OCI-M1 (cell line): ENCODE data around the gene PRMT1.

Experiments
- DNase-seq: peaks from one replicate; lab custom pipeline; 2025; lab: John Stamatoyannopoulos, UW

The PRMT1 gene

DNA sequence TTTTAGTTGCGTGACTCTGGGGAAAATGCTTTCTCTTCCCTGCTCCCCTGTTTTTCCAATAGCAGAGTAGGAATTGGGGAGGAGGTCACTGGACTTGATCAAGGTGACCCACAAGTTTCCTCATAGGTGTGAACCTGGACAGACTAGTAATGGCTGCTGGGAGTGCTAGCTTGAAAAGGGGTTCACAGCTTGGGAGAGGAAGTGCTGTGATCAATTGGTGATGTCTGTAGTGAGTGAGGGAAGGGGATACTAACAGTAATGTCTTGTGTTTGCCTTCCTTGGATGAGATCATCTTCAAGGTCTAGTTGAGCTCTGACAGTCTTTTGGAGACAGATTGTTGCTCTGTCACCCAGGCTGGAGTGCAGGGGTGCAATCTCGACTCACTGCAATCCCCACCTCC, 9.6 kb upstream of the PRMT1 start:
- no peak for DNase-seq

DNA sequence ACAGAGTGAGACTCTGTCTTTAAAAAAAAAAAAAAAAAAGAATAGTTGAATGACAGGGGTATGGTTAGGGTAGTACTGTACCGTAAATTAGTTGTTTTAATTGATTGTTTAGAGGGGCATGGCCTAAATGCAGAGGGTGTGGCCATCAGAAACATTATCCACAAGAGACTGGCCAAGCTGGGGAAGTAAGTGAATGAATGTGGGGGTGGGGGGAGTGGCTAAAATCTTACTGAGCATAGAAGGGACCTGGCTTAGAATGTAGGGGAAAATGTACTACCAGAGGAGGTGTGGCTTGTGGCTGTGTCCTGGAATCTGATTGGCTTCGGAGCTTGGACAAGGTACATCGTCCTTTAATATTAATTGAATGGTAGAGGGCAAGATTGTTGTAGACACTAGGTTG, 7.6 kb upstream of the PRMT1 start:
- DNase-seq = no peak

DNA sequence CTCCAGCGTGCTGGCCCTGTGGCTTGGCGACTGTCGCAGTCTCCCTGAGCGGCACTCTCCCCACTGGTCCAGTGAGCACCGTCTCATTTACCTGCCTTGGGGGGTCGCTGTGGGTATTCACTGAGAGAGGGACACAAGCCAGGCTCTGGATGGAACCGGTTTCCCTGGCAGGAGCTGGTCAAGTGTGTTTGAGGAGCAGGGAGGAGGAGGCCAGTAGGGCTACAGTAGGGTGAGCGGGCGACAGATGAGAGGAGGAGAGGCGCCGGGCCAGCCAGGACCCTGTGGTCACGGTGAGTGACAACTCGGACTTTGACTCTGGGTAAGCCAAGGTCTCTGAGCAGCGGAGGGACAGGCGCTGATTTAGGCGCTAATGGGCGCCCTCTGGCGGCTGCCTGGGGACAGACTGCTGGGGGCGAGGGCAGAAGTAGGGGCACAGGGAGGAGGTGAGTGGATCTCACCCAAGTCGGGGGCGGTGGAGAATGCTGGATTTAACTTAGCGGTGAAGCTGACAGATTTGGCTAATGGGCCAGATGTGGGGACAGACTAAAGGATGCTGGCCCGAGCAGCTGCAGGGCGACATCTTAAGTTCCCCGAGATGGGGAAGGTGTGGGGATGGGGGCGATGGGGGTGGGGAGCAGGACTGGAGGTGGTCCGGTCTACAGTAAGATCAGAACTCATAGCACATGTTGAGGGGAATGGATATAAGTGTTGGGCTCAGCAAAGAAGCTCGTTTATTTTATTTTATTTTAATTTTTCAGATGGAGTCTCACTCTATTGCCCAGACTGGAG, 4.7 kb upstream of the PRMT1 start:
- peak; percentile 90 for DNase-seq

- DNase-seq = peak; percentile 97
These were observed 811 bp upstream of the PRMT1 start for GRCh38 chr19:49676136-49676783.

DNA sequence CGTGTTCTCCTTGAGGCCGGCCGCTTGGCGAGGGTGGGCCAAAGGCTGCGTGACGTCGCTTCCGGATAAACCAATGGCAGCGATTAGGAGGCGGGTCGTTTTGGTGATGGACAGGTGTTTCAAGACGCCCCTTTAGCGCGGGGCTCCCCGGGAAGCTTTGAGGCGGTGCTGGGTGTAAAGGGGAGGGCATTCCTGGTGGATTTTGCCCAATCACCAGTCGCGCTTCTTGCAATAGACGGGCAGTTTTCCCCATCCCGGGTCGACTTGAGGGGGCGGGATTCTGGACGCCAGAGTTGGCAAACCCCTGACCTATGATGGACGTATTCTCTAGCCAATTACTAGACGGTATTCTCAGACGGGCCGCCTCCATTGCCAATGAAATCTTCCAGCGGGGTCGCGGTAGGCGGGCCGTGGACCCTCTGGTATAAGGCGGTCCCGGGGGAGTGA, 264 bp upstream of the PRMT1 start:
- peak; percentile 100 for DNase-seq

DNA sequence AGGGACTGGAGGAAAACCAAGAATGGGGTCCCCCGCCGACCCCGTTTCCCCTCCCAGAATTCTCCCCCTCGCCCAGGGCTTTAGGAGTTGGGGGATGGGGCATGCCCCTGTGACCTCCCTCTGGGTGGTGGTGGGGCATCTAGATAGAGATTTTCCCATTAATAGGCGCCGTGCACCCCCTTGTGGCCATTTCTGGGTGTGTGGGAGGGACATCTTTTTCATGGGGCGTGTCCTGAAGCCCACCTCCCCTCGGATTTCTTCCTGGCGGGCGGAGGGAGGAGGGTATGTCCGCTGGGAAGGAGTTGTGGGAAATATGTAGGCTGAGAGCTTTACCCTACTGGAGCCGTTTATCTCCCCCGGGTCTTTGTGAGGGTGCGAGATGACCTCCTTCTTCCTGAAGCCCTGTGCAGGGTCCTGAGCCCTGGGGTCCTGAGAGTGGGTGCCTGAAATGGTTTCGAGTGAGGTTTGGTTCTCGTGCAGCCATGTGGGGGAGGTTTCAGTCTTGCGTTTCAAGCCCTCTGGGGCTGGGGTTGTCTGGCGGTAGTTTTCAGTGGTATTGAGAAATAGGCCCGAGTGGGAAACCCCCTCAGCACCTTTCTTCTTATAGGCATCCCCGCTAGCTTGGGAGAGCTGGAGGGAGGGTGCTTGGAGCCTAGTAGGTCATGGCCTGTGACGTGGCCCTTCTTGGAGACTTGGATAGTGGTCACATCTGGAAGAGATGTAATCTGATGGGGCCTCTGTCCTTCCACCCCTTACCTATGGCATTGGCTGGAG, 1.0 kb downstream of the PRMT1 start:
- DNase-seq = peak; percentile 92

DNA sequence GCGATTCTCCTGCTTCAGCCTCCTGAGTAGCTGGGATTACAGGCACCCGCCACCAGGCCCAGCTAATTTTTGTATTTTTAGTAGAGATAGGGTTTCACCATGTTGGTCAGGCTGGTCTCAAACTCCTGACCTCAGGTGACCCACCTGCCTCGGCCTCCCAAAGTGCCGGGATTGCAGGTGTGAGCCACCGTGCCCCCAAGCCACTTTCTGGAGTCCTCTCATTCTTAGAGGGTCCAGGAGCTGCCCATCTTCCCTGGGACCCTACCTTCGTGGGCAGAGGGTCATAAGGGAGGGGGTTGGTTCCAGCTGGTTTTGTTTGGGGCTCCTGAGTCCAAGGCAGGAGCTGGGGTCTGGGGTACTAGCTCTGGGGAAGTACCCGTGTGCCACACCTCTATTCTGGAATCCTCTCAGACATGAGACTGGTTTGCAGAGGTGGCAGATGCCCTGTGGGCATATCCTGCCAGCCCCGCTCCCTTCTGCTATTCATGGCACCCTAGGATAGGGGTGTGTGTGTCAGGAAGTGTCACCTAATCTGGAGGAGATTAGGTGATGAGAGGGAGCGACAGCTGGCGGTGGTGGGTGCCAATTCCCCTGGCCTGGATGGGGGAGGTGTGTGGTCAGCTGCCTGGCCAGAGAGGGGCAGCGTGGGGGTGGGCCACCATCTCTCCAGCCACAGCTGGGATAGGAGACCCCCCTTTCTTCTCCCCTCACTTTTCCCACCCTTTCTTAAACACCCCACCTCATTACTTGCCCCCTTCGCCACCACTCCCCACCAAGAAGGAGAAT, 2.1 kb downstream of the PRMT1 start:
- no peak for DNase-seq

DNA sequence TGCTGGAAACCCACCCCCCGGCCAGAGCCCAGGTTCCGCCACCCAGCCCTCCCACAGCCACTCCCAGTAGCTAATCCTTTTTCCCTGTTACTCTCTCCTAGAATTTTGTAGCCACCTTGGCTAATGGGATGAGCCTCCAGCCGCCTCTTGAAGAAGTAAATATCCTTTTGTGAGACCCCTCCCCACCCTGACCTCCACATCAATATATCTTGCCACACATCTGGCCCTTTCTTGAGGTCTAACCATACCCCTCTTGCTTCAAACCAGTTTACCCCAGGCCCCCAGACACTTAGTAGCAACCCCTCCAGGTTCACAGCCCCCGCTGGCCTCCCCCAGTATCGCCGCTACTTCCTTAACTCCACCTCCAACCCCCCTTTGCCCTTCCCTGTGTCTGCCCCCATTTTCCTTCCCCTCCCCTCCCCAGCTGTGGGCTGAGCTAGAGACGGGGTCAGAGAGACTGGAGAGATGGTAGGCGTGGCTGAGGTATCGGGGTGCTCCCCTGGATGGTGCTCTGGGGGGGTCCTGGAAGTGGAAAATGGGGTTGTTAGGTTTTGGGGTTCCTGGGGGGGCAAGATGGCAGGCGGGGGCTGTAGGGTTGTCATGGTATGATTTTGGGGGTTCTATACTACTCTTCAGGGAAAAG, 2.8 kb downstream of the PRMT1 start:
- no peak for DNase-seq

GRCh38 chr19:49680421-49681351, 3.6 kb downstream of the PRMT1 start:
- DNase-seq = peak; percentile 97

- no peak for DNase-seq
These were observed 4.8 kb downstream of the PRMT1 start for GRCh38 chr19:49681830-49682229.

- DNase-seq = no peak
These were observed 5.2 kb downstream of the PRMT1 start for GRCh38 chr19:49682274-49682673.

DNA sequence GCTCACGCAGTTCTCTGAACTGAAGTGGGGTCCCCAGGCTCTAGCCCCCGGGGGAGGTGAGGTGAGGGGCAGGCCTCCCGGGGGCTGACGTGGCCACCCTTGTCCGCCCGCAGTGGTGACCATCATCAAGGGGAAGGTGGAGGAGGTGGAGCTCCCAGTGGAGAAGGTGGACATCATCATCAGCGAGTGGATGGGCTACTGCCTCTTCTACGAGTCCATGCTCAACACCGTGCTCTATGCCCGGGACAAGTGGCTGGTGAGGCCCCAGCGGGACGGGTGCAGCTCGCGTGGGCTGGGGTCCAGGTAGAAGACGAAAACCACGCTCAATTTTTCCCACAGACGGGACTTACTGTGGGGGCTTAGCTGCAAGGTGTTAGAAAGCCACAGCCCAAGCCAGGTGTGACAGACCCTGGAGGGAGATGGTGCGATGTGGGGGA, 6.8 kb downstream of the PRMT1 start:
- DNase-seq = no peak

DNA sequence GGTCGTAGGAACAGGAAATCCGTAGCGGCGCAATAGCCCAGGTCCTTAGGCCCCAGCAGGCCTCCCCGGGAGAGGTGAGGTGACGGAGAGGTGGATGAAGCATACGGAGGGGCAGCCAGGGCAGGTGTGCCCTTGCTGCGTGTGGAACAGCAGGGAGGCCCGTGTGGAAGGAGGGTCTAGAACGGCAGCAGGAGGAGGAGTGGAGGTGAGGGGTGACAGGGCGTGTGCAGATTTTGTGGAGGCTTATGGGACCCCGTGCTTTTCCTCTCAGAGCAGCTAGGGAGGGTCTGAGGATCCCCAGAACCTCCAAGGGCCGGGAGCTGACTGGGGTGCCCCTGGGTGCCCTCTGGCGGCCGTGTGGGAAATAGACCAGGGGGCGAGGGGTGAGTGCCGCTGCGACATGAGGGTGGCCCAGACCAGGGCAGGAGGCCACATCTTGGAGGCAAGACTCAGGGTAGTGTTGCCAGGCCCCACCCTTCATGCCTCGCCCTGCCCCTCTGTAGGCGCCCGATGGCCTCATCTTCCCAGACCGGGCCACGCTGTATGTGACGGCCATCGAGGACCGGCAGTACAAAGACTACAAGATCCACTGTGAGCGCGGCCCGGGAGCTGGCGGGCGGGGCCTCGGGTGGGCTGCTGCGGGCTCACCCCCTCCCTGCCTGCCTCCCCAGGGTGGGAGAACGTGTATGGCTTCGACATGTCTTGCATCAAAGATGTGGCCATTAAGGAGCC, 7.3 kb downstream of the PRMT1 start:
- no peak for DNase-seq

- DNase-seq = no peak
These were observed 8.0 kb downstream of the PRMT1 start for GRCh38 chr19:49684983-49685553.

GRCh38 chr19:49685845-49686332, 8.8 kb downstream of the PRMT1 start:
- no peak for DNase-seq

DNA sequence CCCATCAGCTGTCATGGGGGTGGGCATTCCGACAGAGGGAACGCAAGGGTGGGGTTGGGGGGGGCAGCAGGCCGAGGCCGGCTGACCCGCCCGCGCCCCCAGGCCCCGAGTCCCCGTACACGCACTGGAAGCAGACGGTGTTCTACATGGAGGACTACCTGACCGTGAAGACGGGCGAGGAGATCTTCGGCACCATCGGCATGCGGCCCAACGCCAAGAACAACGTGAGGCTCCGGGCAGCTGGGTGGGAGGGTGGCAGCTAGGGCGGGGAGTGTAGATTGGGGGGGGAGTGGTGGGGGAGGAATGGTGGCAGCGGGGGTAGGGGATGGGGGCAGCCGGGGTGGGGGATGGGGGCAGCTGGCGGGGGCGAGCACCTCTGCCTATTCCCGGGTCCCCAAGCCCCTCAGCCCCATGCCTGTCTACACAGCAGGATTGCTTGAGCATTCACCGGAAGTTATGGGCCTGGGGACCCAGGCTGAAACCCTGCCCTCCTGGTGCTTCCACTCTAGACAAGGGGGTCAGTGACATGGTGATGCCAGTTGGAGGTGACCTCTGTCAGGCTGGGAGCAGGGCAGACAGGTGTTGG, 9.5 kb downstream of the PRMT1 start:
- no peak for DNase-seq

- no peak for DNase-seq
These were observed 10.1 kb downstream of the PRMT1 start for GRCh38 chr19:49687150-49687549.

DNA sequence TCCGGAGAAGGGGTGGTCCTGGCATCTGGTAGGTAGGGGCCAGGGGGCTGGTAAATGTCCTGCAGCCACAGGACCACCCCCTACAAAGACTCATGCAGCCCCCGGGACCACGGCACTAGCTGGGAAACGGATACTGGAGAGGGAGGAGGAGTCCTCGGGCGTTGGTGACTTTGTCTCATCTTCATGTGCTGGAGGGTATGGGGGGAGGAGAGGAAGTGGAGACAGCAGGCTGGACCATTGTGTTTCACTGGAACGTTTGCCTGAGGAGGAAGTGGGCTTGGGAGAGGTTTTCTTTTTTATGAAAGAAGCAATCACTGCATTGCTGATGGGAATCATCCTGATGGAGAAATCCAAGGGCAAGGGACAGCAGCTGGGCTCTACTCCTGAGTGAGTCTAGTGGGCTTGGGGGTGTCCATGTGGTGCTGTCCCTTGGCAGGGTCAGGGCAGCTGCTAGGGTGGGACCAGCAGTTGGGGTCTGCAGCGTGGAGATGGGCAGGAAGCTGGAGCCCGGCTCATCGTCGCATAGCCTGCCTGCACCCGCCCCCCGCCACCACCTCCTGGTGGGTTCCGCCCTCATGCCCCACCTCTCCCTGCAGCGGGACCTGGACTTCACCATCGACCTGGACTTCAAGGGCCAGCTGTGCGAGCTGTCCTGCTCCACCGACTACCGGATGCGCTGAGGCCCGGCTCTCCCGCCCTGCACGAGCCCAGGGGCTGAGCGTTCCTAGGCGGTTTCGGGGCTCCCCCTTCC, 10.7 kb downstream of the PRMT1 start:
- no peak for DNase-seq
